ENCODE measurements around the gene PTX4.

Gene PTX4

GRCh38 chr16:1510272-1510671 is 21.5 kb upstream of the PTX4 start:
- H3K9me3 Mint-ChIP-seq: no peaks in the 10 kb centered on the region
- no peak overlapping the region for H3K27ac Mint-ChIP-seq
- H3K27me3 Mint-ChIP-seq: no peaks in the 10 kb centered on the region
- H3K4me1 Mint-ChIP-seq (ENCODE audit: low read depth): no peaks in the 10 kb centered on the region
- H3K36me3 Mint-ChIP-seq (ENCODE audit: low read depth): peaks cover 17% of the 10 kb centered on the region
- no peak overlapping the region for H3K4me3 Mint-ChIP-seq

GRCh38 chr16:1509307-1510221 is 20.8 kb upstream of the PTX4 start:
- Mint-ChIP-seq H3K9me3 (no peaks in the 10 kb centered on the region), H3K4me3 (no peak overlapping the region), H3K4me1 (ENCODE audit: low read depth) (no peaks in the 10 kb centered on the region), H3K36me3 (ENCODE audit: low read depth) (peaks cover 14% of the 10 kb centered on the region), H3K27ac (no peak overlapping the region), H3K27me3 (no peaks in the 10 kb centered on the region)

- no peaks in the 10 kb centered on the region for H3K9me3 Mint-ChIP-seq
- H3K36me3 Mint-ChIP-seq (ENCODE audit: low read depth): peaks cover 16% of the 10 kb centered on the region
- no peaks in the 10 kb centered on the region for H3K27me3 Mint-ChIP-seq
- no peak overlapping the region for H3K4me3 Mint-ChIP-seq
- H3K27ac Mint-ChIP-seq: no peak overlapping the region
- H3K4me1 Mint-ChIP-seq (ENCODE audit: low read depth): no peaks in the 10 kb centered on the region
Measured at GRCh38 chr16:1508494-1509187, 19.9 kb upstream of the PTX4 start.

GRCh38 chr16:1506494-1507213 is 17.9 kb upstream of the PTX4 start:
- H3K4me3 Mint-ChIP-seq: no peak overlapping the region
- no peaks in the 10 kb centered on the region for H3K27me3 Mint-ChIP-seq
- H3K36me3 Mint-ChIP-seq (ENCODE audit: low read depth): peaks cover 22% of the 10 kb centered on the region
- no peak overlapping the region for H3K27ac Mint-ChIP-seq
- no peaks in the 10 kb centered on the region for H3K4me1 Mint-ChIP-seq (ENCODE audit: low read depth)
- no peaks in the 10 kb centered on the region for H3K9me3 Mint-ChIP-seq

GRCh38 chr16:1505912-1506311 is 17.2 kb upstream of the PTX4 start:
- Mint-ChIP-seq H3K27me3 (no peaks in the 10 kb centered on the region), H3K4me3 (no peak overlapping the region), H3K9me3 (no peaks in the 10 kb centered on the region), H3K36me3 (ENCODE audit: low read depth) (peaks cover 25% of the 10 kb centered on the region), H3K4me1 (ENCODE audit: low read depth) (no peaks in the 10 kb centered on the region), H3K27ac (no peak overlapping the region)

- no peaks in the 10 kb centered on the region for H3K9me3 Mint-ChIP-seq
- H3K4me1 Mint-ChIP-seq (ENCODE audit: low read depth): no peaks in the 10 kb centered on the region
- no peak overlapping the region for H3K4me3 Mint-ChIP-seq
- H3K27ac Mint-ChIP-seq: no peak overlapping the region
- no peaks in the 10 kb centered on the region for H3K27me3 Mint-ChIP-seq
- peaks cover 25% of the 10 kb centered on the region for H3K36me3 Mint-ChIP-seq (ENCODE audit: low read depth)
Measured at GRCh38 chr16:1505073-1505844, 16.5 kb upstream of the PTX4 start.

GRCh38 chr16:1503110-1503955 is 14.6 kb upstream of the PTX4 start:
- Mint-ChIP-seq H3K27ac (no peak overlapping the region), H3K27me3 (no peaks in the 10 kb centered on the region), H3K4me1 (ENCODE audit: low read depth) (no peaks in the 10 kb centered on the region), H3K9me3 (no peaks in the 10 kb centered on the region), H3K4me3 (no peak overlapping the region), H3K36me3 (ENCODE audit: low read depth) (peaks cover 30% of the 10 kb centered on the region)

GRCh38 chr16:1502092-1503004 is 13.6 kb upstream of the PTX4 start:
- Mint-ChIP-seq H3K27me3 (no peaks in the 10 kb centered on the region), H3K4me3 (no peak overlapping the region), H3K27ac (no peak overlapping the region), H3K4me1 (ENCODE audit: low read depth) (no peaks in the 10 kb centered on the region), H3K9me3 (no peaks in the 10 kb centered on the region), H3K36me3 (ENCODE audit: low read depth) (peaks cover 26% of the 10 kb centered on the region)

- Mint-ChIP-seq H3K27me3 (no peaks in the 10 kb centered on the region), H3K36me3 (ENCODE audit: low read depth) (peaks cover 28% of the 10 kb centered on the region), H3K4me3 (no peak overlapping the region), H3K27ac (no peak overlapping the region), H3K9me3 (no peaks in the 10 kb centered on the region), H3K4me1 (ENCODE audit: low read depth) (no peaks in the 10 kb centered on the region)
Measured at GRCh38 chr16:1501630-1502029, 12.9 kb upstream of the PTX4 start.

GRCh38 chr16:1500465-1501150 is 11.9 kb upstream of the PTX4 start:
- Mint-ChIP-seq H3K4me1 (ENCODE audit: low read depth) (no peaks in the 10 kb centered on the region), H3K9me3 (no peaks in the 10 kb centered on the region), H3K27ac (no peak overlapping the region), H3K36me3 (ENCODE audit: low read depth) (peaks cover 30% of the 10 kb centered on the region), H3K27me3 (no peaks in the 10 kb centered on the region), H3K4me3 (no peak overlapping the region)

- Mint-ChIP-seq H3K4me1 (ENCODE audit: low read depth) (peaks cover 3% of the 10 kb centered on the region), H3K27me3 (no peaks in the 10 kb centered on the region), H3K9me3 (no peaks in the 10 kb centered on the region), H3K27ac (no peak overlapping the region), H3K36me3 (ENCODE audit: low read depth) (peaks cover 30% of the 10 kb centered on the region), H3K4me3 (no peak overlapping the region)
Measured at GRCh38 chr16:1499756-1500464, 11.2 kb upstream of the PTX4 start.
